Measurements from ENCODE around the gene HIVEP2. TPM values are rescaled to one million over a fixed set of nuclear protein-coding genes. Genes with fewer than 3 reads are reported as not detected.
"Not testable (repeated sequence)": the region's sequence is repeated elsewhere in the genome, so short reads cannot be mapped to it uniquely, and the experiment has no call there.

HIVEP2 gene, protein sequence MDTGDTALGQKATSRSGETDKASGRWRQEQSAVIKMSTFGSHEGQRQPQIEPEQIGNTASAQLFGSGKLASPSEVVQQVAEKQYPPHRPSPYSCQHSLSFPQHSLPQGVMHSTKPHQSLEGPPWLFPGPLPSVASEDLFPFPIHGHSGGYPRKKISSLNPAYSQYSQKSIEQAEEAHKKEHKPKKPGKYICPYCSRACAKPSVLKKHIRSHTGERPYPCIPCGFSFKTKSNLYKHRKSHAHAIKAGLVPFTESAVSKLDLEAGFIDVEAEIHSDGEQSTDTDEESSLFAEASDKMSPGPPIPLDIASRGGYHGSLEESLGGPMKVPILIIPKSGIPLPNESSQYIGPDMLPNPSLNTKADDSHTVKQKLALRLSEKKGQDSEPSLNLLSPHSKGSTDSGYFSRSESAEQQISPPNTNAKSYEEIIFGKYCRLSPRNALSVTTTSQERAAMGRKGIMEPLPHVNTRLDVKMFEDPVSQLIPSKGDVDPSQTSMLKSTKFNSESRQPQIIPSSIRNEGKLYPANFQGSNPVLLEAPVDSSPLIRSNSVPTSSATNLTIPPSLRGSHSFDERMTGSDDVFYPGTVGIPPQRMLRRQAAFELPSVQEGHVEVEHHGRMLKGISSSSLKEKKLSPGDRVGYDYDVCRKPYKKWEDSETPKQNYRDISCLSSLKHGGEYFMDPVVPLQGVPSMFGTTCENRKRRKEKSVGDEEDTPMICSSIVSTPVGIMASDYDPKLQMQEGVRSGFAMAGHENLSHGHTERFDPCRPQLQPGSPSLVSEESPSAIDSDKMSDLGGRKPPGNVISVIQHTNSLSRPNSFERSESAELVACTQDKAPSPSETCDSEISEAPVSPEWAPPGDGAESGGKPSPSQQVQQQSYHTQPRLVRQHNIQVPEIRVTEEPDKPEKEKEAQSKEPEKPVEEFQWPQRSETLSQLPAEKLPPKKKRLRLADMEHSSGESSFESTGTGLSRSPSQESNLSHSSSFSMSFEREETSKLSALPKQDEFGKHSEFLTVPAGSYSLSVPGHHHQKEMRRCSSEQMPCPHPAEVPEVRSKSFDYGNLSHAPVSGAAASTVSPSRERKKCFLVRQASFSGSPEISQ (N-terminal part only)
- polyA plus RNA-seq: 5.9 TPM

DNA sequence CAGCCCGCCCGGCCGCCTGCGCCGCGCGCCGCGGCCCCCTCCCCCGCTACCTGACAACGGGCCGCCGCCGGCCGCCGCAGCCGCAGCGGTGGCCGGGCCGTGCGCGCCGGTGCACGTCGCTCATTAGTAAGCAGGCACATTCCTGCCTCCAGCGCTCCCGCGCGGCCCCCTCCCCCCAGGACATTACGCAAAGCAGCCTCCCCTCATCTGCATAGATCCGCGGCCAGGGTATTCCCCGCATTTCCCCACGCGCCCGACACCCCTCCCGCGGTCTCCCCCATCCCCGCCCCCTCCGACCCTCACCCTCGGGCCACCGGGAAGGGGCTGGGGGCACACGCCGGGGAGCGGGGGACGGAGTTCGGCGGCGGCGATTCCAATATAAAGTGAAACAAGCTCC, at the start of gene HIVEP2:
HIVEP2 (minus strand) TSS at position 128 of the 397 bp plus-strand sequence. CDS start 170,438 bp downstream, outside the sequence.
- peaks cover 0 to 2% (median 0%) of the 10 kb centered on the region in 3 donors for H3K9me3 Mint-ChIP-seq
- H3K27ac Mint-ChIP-seq: peak within 1 kb of the TSS; percentile 99 to 100 (median 99)
- H3K4me3 Mint-ChIP-seq: peak within 1 kb of the TSS; percentile 96 to 99 (median 98)
- no peaks in the 10 kb centered on the region for H3K36me3 Mint-ChIP-seq
- peaks cover 30 to 36% (median 32%) of the 10 kb centered on the region in 3 donors for H3K4me1 Mint-ChIP-seq
- H3K27me3 Mint-ChIP-seq: no peaks in the 10 kb centered on the region

DNA sequence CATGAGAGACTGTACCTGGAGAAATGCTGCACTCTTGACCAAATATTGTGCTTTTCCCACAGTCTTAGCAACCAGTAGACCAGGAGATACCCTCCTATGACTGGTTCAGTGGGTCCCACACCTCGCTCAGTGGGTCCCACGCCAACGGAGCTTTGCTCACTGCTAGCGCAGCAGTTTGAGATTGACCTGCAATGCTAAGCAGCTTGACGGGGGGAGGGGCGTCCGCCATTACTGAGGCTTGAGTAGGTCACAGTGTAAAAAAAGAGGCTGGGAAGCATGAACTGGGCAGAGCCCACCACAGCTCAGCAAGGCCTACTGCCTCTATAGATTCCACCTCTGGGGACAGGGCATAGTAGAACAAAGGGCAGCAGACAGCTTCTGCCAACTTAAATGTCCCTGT, 49.0 kb upstream of the HIVEP2 start:
- H3K4me3 Mint-ChIP-seq: no peak overlapping the region
- H3K27me3 Mint-ChIP-seq: peaks cover 9% of the 10 kb centered on the region
- no peak overlapping the region for H3K27ac Mint-ChIP-seq
- peaks cover 0 to 10% (median 2%) of the 10 kb centered on the region in 3 donors for H3K9me3 Mint-ChIP-seq
- H3K4me1 Mint-ChIP-seq: peaks cover 0 to 2% (median 1%) of the 10 kb centered on the region in 3 donors
- peaks cover 3% of the 10 kb centered on the region for H3K36me3 Mint-ChIP-seq

DNA sequence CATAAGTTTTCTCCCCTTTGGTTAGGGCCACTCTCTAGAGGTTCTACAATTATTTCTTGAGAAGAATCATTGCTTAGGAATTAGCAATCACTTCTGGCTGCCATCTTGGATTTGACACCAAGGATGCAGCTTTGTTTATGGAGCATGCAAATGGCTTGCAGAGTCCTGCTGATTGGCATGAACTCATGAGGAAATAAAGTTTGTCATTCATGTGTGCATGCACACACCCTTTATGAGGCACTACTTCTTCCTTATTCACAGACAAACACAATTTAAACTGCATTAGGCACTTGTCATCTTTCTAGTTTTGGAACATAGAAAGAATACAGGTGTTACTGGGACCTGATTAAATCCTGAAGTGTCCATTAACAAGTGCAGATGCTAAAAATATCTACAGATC, 42.5 kb upstream of the HIVEP2 start:
- H3K4me1 Mint-ChIP-seq: peaks cover 0 to 2% (median 0%) of the 10 kb centered on the region in 3 donors
- peaks cover 8% of the 10 kb centered on the region for H3K27me3 Mint-ChIP-seq
- peaks cover 6% of the 10 kb centered on the region for H3K36me3 Mint-ChIP-seq
- no peak overlapping the region for H3K27ac Mint-ChIP-seq
- no peak overlapping the region for H3K4me3 Mint-ChIP-seq
- no peaks in the 10 kb centered on the region for H3K9me3 Mint-ChIP-seq

DNA sequence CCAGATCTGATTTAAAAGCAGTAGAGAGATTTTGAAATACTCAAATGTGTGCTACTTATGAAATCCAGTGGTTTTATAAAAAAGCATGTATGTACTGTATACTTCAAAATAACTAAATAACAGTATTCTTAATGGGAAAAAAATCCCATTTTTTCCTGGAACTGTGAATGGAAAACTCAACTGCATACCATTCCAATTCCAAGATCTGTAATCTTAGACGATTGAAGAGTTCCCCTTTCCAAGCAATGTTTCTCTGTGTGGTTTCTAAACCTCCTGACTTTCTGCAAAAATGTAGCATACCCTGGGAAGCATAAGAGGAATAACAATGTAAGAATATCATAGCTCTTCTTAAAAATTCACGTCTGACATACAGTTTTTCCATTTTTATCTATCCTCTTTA, 40.3 kb upstream of the HIVEP2 start:
- Mint-ChIP-seq H3K27ac (no peak overlapping the region), H3K4me3 (no peak overlapping the region), H3K36me3 (peaks cover 4% of the 10 kb centered on the region), H3K27me3 (peaks cover 2% of the 10 kb centered on the region), H3K4me1 (peaks cover 0 to 2% (median 0%) of the 10 kb centered on the region in 3 donors), H3K9me3 (peaks cover 2 to 13% (median 10%) of the 10 kb centered on the region in 3 donors)

DNA sequence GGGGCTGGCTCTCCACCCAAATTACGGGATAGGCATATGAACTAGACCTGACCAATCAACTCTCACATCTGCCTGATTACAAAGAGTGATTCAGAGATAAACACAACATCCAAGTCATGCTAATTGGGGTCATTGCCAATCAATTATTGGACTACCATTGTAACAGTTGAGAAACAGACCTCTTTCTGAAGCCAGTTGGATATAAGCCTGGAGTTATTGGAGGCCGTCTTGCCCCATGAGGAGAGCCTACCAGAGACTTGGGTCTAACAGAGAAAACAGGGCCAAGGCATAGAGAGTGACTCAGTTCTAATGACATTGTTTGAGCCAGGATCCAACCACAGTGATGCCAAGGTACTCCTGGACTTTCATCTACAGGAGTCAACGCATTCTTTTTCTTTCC, 39.4 kb upstream of the HIVEP2 start:
- Mint-ChIP-seq H3K27me3 (peaks cover 2% of the 10 kb centered on the region), H3K4me1 (peaks cover 0 to 2% (median 0%) of the 10 kb centered on the region in 3 donors), H3K36me3 (peaks cover 4% of the 10 kb centered on the region), H3K9me3 (peaks cover 2 to 13% (median 11%) of the 10 kb centered on the region in 3 donors), H3K27ac (no peak overlapping the region), H3K4me3 (no peak overlapping the region)

DNA sequence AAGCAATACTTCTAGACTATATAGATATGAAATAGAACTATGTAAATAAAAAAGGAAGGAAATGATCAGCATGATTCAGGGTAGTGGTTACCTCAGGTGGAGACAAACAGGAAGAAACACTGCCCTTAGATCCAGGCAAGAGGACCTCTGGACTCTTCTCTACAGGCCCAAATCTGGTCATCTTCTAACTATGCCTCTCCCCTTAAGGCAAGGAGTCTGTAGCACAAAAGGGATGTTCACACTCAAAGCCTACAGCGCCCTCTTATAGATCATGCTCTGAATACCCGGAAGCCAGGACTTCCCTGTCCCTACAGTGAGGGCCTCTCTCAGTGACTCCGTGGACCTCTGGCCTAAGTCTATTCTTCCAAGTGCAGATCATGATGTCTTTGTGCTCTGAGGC, 30.4 kb upstream of the HIVEP2 start:
- peak overlapping the region in 1 of 3 donors; percentile 29 for H3K27ac Mint-ChIP-seq
- H3K4me1 Mint-ChIP-seq: peaks cover 0 to 8% (median 8%) of the 10 kb centered on the region in 3 donors
- no peaks in the 10 kb centered on the region for H3K36me3 Mint-ChIP-seq
- H3K4me3 Mint-ChIP-seq: peak overlapping the region in 1 of 4 donors; percentile 67
- peaks cover 0 to 5% (median 2%) of the 10 kb centered on the region in 3 donors for H3K9me3 Mint-ChIP-seq
- H3K27me3 Mint-ChIP-seq: no peaks in the 10 kb centered on the region

DNA sequence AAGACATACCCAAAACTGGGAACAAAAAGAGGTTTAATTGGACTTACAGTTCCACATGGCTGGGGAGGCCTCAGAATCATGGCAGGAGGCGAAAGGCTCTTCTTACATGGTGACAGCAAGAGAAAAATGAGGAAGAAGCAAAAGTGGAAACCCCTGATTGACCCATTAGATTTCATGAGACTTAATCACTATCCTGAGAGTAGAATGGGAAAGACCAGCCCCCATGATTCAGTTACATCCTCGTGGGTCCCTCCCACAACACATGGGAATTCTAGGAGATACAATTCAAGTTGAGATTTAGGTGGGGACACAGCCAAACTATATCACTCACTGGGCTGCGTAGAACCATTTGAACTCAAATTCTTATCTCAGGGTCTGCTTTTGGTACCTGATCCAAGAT, 26.0 kb upstream of the HIVEP2 start:
- H3K4me1 Mint-ChIP-seq: peaks cover 0 to 10% (median 8%) of the 10 kb centered on the region in 3 donors
- H3K27me3 Mint-ChIP-seq, H3K36me3 Mint-ChIP-seq, H3K27ac Mint-ChIP-seq, H3K4me3 Mint-ChIP-seq, H3K9me3 Mint-ChIP-seq: not testable (repeated sequence)

DNA sequence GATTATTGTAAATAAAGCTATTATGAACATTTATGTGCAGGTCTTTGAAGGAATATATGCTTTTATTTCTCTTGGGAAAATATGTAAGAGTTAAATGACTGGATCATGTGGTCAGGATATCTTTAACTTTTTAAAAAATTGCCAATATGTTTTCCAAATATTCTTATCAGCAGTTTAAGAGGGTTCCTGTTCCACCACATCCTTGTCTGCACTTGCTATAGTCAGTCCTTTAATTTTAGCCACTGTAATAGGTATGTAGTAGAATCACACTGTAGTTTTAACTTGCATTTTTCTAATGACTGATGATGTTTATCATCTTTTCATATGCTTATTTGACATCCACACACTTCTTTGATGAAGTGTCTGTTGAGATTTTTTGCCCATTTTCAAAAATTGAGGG, 23.6 kb upstream of the HIVEP2 start:
- Mint-ChIP-seq H3K36me3 (peaks cover 2% of the 10 kb centered on the region), H3K27me3 (no peaks in the 10 kb centered on the region), H3K4me3 (no peak overlapping the region), H3K27ac (no peak overlapping the region), H3K9me3 (peaks cover 0 to 3% (median 0%) of the 10 kb centered on the region in 3 donors), H3K4me1 (peaks cover 0 to 3% (median 0%) of the 10 kb centered on the region in 3 donors)

DNA sequence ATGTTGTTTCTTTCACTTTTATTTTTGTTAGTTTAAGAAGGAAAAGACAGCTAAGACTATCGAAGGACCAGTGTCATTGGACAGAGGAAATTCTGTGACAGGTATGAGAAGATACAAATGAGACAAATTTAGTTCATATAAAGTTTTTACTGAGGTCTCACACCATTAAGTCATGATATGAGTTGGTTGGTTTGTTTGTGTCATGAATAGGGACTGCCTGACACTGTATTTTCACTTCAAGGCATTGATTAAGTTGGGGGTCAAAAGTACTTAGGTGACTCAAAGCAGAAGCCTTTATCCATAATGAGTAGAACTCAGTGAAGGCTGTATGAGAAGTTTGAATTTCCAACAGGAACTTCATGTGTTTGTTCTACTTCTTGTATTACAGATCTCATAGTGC, 21.3 kb upstream of the HIVEP2 start:
- H3K4me3 Mint-ChIP-seq: no peak overlapping the region

DNA sequence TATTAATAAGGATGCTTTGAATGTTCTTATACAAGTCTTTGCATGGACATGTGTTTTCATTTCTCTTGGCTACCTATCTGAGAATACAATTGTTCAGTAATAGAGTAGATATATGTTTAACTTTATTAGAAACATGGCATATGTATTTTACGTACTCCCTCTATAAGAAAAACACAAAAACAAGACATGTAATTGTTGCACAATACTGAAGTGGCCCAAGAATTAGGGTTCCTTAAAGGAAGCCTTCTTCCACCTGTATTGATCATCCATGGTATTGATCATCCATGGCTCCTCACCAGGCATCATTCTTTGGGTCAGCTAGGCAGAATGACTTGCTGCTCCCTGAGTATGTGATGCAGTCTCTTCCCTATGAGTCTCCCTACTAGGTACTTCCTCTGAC, 20.2 kb upstream of the HIVEP2 start:
- H3K4me1 Mint-ChIP-seq: peaks cover 0 to 3% (median 0%) of the 10 kb centered on the region in 3 donors
- H3K27me3 Mint-ChIP-seq: no peaks in the 10 kb centered on the region
- peaks cover 4% of the 10 kb centered on the region for H3K36me3 Mint-ChIP-seq
- no peak overlapping the region for H3K27ac Mint-ChIP-seq
- peaks cover 0 to 7% (median 0%) of the 10 kb centered on the region in 3 donors for H3K9me3 Mint-ChIP-seq
- H3K4me3 Mint-ChIP-seq: no peak overlapping the region

More for the DNA sequence above, 21.3 kb upstream of the HIVEP2 start:
- Mint-ChIP-seq H3K36me3 (peaks cover 2% of the 10 kb centered on the region), H3K4me1 (peaks cover 0 to 3% (median 0%) of the 10 kb centered on the region in 3 donors), H3K9me3 (peaks cover 0 to 3% (median 0%) of the 10 kb centered on the region in 3 donors), H3K27ac (no peak overlapping the region), H3K27me3 (no peaks in the 10 kb centered on the region)

DNA sequence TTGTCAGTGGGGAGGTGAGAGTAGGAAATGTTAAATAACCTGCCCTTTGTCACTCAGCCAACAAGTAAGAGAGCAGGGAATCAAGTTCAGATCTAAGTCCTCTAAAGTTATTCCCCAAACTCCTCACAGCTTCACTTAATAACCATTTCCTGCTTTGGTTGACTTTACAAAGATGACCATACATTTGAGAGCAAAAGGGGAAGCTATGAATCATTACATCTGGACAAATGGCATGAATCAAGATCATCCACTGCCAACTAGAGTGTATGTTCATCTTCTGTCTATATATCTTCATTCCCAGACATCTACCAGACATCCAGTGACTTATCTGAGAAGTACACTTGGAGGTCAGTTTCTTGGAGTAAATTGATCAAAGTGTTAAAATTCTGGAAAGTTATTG, 15.1 kb upstream of the HIVEP2 start:
- H3K36me3 Mint-ChIP-seq: peaks cover 2% of the 10 kb centered on the region
- peaks cover 0 to 4% (median 0%) of the 10 kb centered on the region in 3 donors for H3K9me3 Mint-ChIP-seq
- H3K27ac Mint-ChIP-seq: no peak overlapping the region
- no peak overlapping the region for H3K4me3 Mint-ChIP-seq
- H3K4me1 Mint-ChIP-seq: peaks cover 0 to under 1% (median under 1%) of the 10 kb centered on the region in 3 donors
- H3K27me3 Mint-ChIP-seq: no peaks in the 10 kb centered on the region

DNA sequence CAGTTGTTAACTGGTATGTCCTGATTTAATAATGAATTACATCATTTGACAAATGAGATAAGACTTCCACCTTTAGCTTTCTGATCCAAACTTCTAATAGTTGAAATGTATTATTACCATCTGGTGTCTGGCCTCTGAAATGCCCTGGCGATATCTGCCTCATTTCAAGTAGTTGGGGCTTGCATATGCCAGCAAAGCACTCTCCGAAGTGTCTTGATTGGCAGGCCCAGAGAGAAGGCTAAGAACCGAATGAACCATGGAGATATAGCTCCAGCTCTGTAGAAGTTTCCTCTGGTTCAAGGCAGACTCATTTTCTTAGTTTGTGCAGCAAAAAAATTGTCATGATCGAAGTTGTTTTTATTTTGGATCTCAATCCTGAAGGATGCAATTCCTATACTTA, 13.4 kb upstream of the HIVEP2 start:
- Mint-ChIP-seq H3K27me3 (no peaks in the 10 kb centered on the region), H3K4me1 (peaks cover 7 to 13% (median 9%) of the 10 kb centered on the region in 3 donors), H3K27ac (no peak overlapping the region), H3K36me3 (peaks cover 2% of the 10 kb centered on the region), H3K9me3 (peaks cover 0 to 4% (median 0%) of the 10 kb centered on the region in 3 donors), H3K4me3 (no peak overlapping the region)

DNA sequence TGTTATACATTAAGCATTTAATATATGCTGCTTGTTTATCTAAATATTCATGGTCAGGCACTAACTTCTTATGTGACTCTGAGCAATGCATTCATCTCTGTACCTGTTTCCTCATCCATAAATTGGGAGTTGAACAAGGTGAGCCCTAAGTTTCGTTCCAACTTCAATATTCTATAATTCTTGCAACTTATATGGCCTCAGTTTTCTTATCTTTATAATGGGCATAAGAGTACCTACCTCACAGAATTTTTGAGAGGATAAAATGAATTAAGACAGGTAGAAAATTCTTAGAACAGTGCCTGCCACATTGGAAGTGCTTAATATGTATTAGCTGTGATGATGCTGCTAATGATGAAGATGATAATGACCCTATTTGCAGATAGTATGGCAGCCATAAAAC, 11.8 kb upstream of the HIVEP2 start:
- Mint-ChIP-seq H3K4me1 (peaks cover 20 to 26% (median 22%) of the 10 kb centered on the region in 3 donors), H3K4me3 (no peak overlapping the region), H3K9me3 (peaks cover 0 to 4% (median 0%) of the 10 kb centered on the region in 3 donors), H3K36me3 (peaks cover 2% of the 10 kb centered on the region), H3K27ac (no peak overlapping the region), H3K27me3 (no peaks in the 10 kb centered on the region)

DNA sequence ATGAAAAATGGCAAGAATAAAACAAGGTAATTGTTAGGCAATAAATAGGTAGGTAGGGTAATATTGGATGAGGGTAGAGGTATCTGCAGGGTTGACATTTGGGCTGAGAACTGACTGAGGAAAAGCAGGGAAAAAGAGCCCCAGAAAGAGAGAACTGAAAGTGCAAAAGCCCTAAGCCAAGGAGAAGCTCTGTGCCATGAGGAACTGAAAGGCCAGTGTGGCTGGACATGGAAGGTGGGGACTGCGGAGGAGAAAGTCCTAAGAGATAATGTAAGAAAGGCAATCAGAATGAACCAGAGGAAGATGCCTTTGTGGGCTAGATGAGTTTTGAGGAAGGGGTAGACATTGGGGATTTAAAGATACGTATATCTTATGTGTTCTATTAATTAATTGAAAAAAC, 9.9 kb upstream of the HIVEP2 start:
- Mint-ChIP-seq H3K27me3 (no peaks in the 10 kb centered on the region), H3K9me3 (no peaks in the 10 kb centered on the region), H3K4me1 (peaks cover 20 to 26% (median 24%) of the 10 kb centered on the region in 3 donors), H3K4me3 (no peak overlapping the region), H3K27ac (no peak overlapping the region), H3K36me3 (no peaks in the 10 kb centered on the region)

All from IgD-negative memory B cell (primary cell).